ENCODE results near the gene EMC1. TPM values are rescaled to one million over a fixed set of nuclear protein-coding genes. Genes with fewer than 3 reads are reported as not detected.

Gene EMC1
- polyA plus RNA-seq, 1 donor from 2014 or later = 75.3 TPM

DNA sequence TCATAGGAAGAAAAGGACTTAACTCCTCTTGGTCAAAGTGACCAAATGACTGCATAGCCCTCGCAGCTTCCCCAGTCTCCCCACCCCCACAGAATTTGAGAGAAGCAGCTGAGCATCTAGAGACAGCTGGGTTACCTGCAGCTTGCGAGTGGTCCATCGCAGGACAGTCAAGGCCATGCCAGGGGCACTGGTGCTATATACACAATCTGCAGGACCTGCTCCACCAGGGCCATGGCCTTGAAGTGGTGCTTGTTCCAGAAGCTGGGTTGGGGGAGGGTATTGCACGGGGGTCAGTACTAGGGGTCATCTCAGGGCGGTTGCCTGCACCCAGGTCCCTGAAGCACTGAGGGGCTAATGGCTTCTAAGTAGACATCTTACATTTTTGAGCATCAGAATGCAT, 10.7 kb upstream of the EMC1 start:
- H2AFZ ChIP-seq (ENCODE audit: low read depth, low read length) = no peak overlapping the region
- TF ChIP-seq TAF1 (IDR thresholded peaks at IDR 0.05; ENCODE audit: low read depth) (no peak), EP300 (conservative IDR thresholded peaks at IDR 0.05; ENCODE audit: poor library complexity, severe bottlenecking) (no peak), MXI1 (conservative IDR thresholded peaks at IDR 0.05; ENCODE audit: poor library complexity, severe bottlenecking) (no peak), EZH2 (IDR thresholded peaks at IDR 0.05; ENCODE audit: borderline replicate concordance, insufficient read depth, low read length, poor library complexity, severe bottlenecking) (no peak), SMC3 (conservative IDR thresholded peaks at IDR 0.05; ENCODE audit: poor library complexity) (no peak), POLR2AphosphoS5 (IDR thresholded peaks at IDR 0.05) (no peak), RAD21 (conservative IDR thresholded peaks at IDR 0.05) (no peak)
- TF ChIP-seq, protein P1, sequence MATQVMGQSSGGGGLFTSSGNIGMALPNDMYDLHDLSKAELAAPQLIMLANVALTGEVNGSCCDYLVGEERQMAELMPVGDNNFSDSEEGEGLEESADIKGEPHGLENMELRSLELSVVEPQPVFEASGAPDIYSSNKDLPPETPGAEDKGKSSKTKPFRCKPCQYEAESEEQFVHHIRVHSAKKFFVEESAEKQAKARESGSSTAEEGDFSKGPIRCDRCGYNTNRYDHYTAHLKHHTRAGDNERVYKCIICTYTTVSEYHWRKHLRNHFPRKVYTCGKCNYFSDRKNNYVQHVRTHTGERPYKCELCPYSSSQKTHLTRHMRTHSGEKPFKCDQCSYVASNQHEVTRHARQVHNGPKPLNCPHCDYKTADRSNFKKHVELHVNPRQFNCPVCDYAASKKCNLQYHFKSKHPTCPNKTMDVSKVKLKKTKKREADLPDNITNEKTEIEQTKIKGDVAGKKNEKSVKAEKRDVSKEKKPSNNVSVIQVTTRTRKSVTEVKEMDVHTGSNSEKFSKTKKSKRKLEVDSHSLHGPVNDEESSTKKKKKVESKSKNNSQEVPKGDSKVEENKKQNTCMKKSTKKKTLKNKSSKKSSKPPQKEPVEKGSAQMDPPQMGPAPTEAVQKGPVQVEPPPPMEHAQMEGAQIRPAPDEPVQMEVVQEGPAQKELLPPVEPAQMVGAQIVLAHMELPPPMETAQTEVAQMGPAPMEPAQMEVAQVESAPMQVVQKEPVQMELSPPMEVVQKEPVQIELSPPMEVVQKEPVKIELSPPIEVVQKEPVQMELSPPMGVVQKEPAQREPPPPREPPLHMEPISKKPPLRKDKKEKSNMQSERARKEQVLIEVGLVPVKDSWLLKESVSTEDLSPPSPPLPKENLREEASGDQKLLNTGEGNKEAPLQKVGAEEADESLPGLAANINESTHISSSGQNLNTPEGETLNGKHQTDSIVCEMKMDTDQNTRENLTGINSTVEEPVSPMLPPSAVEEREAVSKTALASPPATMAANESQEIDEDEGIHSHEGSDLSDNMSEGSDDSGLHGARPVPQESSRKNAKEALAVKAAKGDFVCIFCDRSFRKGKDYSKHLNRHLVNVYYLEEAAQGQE (IDR thresholded peaks at IDR 0.05; ENCODE audit: borderline replicate concordance) = no peak
- H3K27me3 ChIP-seq (ENCODE audit: insufficient read depth, low read depth, low read length) = no peaks in the 10 kb centered on the region
- H3K9me3 ChIP-seq (ENCODE audit: low read length) = no peaks in the 10 kb centered on the region
- H3K79me2 ChIP-seq (replicated peaks; ENCODE audit: insufficient read depth, low read length) = no peaks in the 10 kb centered on the region
- no peaks in the 10 kb centered on the region for H4K20me1 ChIP-seq (ENCODE audit: insufficient read depth)
- H3K9me2 ChIP-seq (ENCODE audit: insufficient read depth, low read length) = no peaks in the 10 kb centered on the region
- no peak overlapping the region for H3K4me3 ChIP-seq (ENCODE audit: low read length)
- no peaks in the 10 kb centered on the region for H3K36me3 ChIP-seq (ENCODE audit: insufficient read depth, low read length)
- no peak overlapping the region for H3K9ac ChIP-seq (ENCODE audit: low read length)
- no peak overlapping the region for H3K27ac ChIP-seq (ENCODE audit: low read length)
- no peaks in the 10 kb centered on the region for H3F3A ChIP-seq (ENCODE audit: insufficient read depth, low read length, poor library complexity, severe bottlenecking)
- no peak overlapping the region for H3K4me2 ChIP-seq (ENCODE audit: low read length)

DNA sequence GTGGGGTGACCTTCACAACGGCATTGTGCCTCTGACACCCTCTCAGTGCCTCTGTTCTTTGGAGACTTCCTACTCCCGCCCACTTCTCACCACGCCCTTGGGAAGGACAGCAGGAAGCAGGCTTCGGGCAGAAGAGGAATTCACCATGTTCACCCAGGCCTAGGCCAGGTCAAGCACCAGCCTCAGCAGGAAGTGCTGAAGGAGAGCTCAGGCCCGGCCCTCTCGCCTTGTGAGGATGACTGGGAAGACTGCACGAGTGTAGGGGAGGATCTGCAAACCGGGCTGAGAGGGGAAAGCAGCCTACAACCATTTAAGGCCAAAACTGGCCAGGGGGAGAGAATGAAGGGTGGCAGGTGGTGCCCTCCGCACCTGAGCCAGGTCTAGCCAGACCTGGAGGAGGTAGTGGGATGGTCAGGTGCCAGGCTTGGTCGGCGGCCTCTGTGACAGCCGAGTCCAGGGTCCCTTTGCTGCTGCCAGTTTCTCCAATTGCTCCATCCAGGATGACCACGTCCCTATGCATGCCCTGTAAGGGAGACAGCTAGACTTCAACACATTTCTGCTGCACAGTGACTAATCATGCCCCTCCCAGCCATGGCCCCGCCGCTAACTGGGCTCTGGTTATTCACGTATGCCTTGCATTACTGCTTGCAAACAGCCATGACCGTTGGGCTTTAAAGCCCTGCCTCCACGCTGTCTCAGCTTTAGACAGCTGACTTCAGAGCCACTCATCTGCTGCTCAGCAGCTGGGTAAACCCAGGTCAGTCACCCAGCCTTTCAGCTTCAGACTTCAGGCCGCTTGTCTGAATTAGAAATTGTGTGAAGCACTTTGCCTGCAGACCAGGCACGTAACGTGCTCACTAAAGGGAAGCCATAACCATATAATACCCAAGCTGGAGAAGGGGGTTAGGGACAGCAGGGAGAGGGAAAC, 9.2 kb upstream of the EMC1 start:
- no peak overlapping the region for H3K27ac ChIP-seq (ENCODE audit: low read length)
- no peaks in the 10 kb centered on the region for H3K79me2 ChIP-seq (replicated peaks; ENCODE audit: insufficient read depth, low read length)
- TF ChIP-seq RAD21 (conservative IDR thresholded peaks at IDR 0.05) = no peak
- TF ChIP-seq POLR2AphosphoS5 (IDR thresholded peaks at IDR 0.05) = no peak
- no peak for TF ChIP-seq MXI1 (conservative IDR thresholded peaks at IDR 0.05; ENCODE audit: poor library complexity, severe bottlenecking)
- TF ChIP-seq, protein P2, sequence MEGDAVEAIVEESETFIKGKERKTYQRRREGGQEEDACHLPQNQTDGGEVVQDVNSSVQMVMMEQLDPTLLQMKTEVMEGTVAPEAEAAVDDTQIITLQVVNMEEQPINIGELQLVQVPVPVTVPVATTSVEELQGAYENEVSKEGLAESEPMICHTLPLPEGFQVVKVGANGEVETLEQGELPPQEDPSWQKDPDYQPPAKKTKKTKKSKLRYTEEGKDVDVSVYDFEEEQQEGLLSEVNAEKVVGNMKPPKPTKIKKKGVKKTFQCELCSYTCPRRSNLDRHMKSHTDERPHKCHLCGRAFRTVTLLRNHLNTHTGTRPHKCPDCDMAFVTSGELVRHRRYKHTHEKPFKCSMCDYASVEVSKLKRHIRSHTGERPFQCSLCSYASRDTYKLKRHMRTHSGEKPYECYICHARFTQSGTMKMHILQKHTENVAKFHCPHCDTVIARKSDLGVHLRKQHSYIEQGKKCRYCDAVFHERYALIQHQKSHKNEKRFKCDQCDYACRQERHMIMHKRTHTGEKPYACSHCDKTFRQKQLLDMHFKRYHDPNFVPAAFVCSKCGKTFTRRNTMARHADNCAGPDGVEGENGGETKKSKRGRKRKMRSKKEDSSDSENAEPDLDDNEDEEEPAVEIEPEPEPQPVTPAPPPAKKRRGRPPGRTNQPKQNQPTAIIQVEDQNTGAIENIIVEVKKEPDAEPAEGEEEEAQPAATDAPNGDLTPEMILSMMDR (IDR thresholded peaks at IDR 0.05; ENCODE audit: poor library complexity, severe bottlenecking) = no peak
- no peak for TF ChIP-seq EP300 (conservative IDR thresholded peaks at IDR 0.05; ENCODE audit: poor library complexity, severe bottlenecking)
- no peak for TF ChIP-seq EZH2 (IDR thresholded peaks at IDR 0.05; ENCODE audit: borderline replicate concordance, insufficient read depth, low read length, poor library complexity, severe bottlenecking)
- no peak overlapping the region for H2AFZ ChIP-seq (ENCODE audit: low read depth, low read length)
- H3K9ac ChIP-seq (ENCODE audit: low read length) = no peak overlapping the region
- H3K36me3 ChIP-seq (ENCODE audit: insufficient read depth, low read length) = no peaks in the 10 kb centered on the region
- H3K27me3 ChIP-seq (ENCODE audit: insufficient read depth, low read depth, low read length) = no peaks in the 10 kb centered on the region
- no peak overlapping the region for H3K4me2 ChIP-seq (ENCODE audit: low read length)
- H4K20me1 ChIP-seq (ENCODE audit: insufficient read depth) = no peaks in the 10 kb centered on the region
- H3K4me3 ChIP-seq (ENCODE audit: low read length) = no peak overlapping the region
- H3K9me2 ChIP-seq (ENCODE audit: insufficient read depth, low read length) = no peaks in the 10 kb centered on the region
- no peaks in the 10 kb centered on the region for H3F3A ChIP-seq (ENCODE audit: insufficient read depth, low read length, poor library complexity, severe bottlenecking)
- H3K9me3 ChIP-seq (ENCODE audit: low read length) = no peaks in the 10 kb centered on the region

Data from neural cell (in vitro differentiated cells).